MM.1S (cell line): Measurements from ENCODE around the gene FOXQ1.

Experiments
- DNase-seq: peaks from one replicate; pipeline ENCODE4 v3.0.0-alpha.2; 2015
- H2AFZ ChIP-seq: fragments of 300-600 bp; sonication (generic); 2 replicates; pipeline ENCODE4 v1.6.0; 2016; ENCODE audit warnings: antibody characterized with exemption, low read length
- H3F3A ChIP-seq: fragments of 300-600 bp; sonication (generic); 2 replicates; pipeline ENCODE4 v1.6.1; 2016; ENCODE audit warnings: mild to moderate bottlenecking, antibody characterized with exemption, low read length, moderate library complexity, mixed read lengths; ENCODE audit not compliant: insufficient read depth
- H3K27ac ChIP-seq: fragments of 300-600 bp; sonication (generic); 2 replicates; pipeline ENCODE4 v1.5.1; 2016; ENCODE audit warnings: mild to moderate bottlenecking, low read length
- H3K27me3 ChIP-seq: fragments of 300-600 bp; sonication (generic); replicated peaks from 2 replicates; pipeline ENCODE4 v1.6.0; 2016; ENCODE audit warnings: low read length; ENCODE audit not compliant: insufficient read depth
- H3K36me3 ChIP-seq: fragments of 300-600 bp; sonication (generic); replicated peaks from 2 replicates; pipeline ENCODE4 v1.6.1; 2016; ENCODE audit warnings: mild to moderate bottlenecking, low read length, mixed read lengths; ENCODE audit not compliant: insufficient read depth
- H3K4me1 ChIP-seq: fragments of 300-600 bp; sonication (generic); 2 replicates; pipeline ENCODE4 v1.6.1; 2016; ENCODE audit warnings: low read length, mixed read lengths
- H3K4me2 ChIP-seq: fragments of 300-600 bp; sonication (generic); 2 replicates; pipeline ENCODE4 v1.6.0; 2016; ENCODE audit warnings: low read depth, low read length
- H3K4me3 ChIP-seq: fragments of 300-600 bp; sonication (generic); 2 replicates; pipeline ENCODE4 v1.5.1; 2016; ENCODE audit warnings: low read length, mixed read lengths
- H3K79me2 ChIP-seq: fragments of 300-600 bp; sonication (generic); 2 replicates; pipeline ENCODE4 v1.6.1; 2016; ENCODE audit warnings: mixed run types, low read length, mixed read lengths
- H3K9ac ChIP-seq: fragments of 300-600 bp; sonication (generic); 2 replicates; pipeline ENCODE4 v1.6.1; 2016; ENCODE audit warnings: low read length, mixed read lengths
- H3K9me2 ChIP-seq: fragments of 300-600 bp; sonication (generic); replicated peaks from 2 replicates; pipeline ENCODE4 v1.6.1; 2016; ENCODE audit warnings: mild to moderate bottlenecking, low read length, mixed read lengths; ENCODE audit not compliant: insufficient read depth
- H3K9me3 ChIP-seq: fragments of 300-600 bp; sonication (generic); replicated peaks from 2 replicates; pipeline ENCODE4 v1.6.1; 2016; ENCODE audit warnings: mild to moderate bottlenecking, low read length, mixed read lengths; ENCODE audit not compliant: insufficient read depth
- H4K20me1 ChIP-seq: fragments of 300-600 bp; sonication (generic); 2 replicates; pipeline ENCODE4 v1.6.1; 2016; ENCODE audit warnings: mild to moderate bottlenecking, low read length, moderate library complexity, mixed read lengths; ENCODE audit not compliant: insufficient read depth
- CTCF ChIP-seq: fragments of 300-600 bp; sonication (generic); IDR thresholded peaks from 2 replicates; pipeline ENCODE4 v1.5.1; 2016; ENCODE audit warnings: antibody characterized with exemption, low read length, mixed read lengths
- EZH2 ChIP-seq: fragments of 300-600 bp; sonication (generic); optimal IDR thresholded peaks from 2 replicates; pipeline ENCODE3; 2017; ENCODE audit warnings: low read depth, mild to moderate bottlenecking, antibody characterized with exemption, low read length, mixed read lengths
- EZH2phosphoT487 ChIP-seq: fragments of 300-600 bp; sonication (generic); IDR thresholded peaks from 2 replicates; pipeline ENCODE4 v1.6.1; 2018; ENCODE audit warnings: antibody characterized with exemption, low read length

Gene FOXQ1

GRCh38 chr6:1315560-1316386 lies 3.9 kb downstream of the FOXQ1 start:
- H3K27me3 ChIP-seq, result peaks cover 29% of the 10 kb centered on the region
- H2AFZ ChIP-seq, result no peak overlapping the region
- no peak overlapping the region for H3K4me3 ChIP-seq
- H3K4me2 ChIP-seq, result no peak overlapping the region
- H3F3A ChIP-seq, result no peaks in the 10 kb centered on the region; the same call in 1 of the 2 replicates
- H4K20me1 ChIP-seq, result no peaks in the 10 kb centered on the region
- H3K4me1 ChIP-seq, result no peaks in the 10 kb centered on the region
- TF ChIP-seq EZH2phosphoT487 (no peak), EZH2 (no peak), CTCF (no peak)
- no peaks in the 10 kb centered on the region for H3K79me2 ChIP-seq
- no peak overlapping the region for H3K27ac ChIP-seq
- no peaks in the 10 kb centered on the region for H3K36me3 ChIP-seq
- H3K9ac ChIP-seq, result no peak overlapping the region
- H3K9me2 ChIP-seq, result no peaks in the 10 kb centered on the region
- no peaks in the 10 kb centered on the region for H3K9me3 ChIP-seq
- no peak for DNase-seq

GRCh38 chr6:1316489-1316971 lies 4.6 kb downstream of the FOXQ1 start:
- H3K36me3 ChIP-seq, result no peaks in the 10 kb centered on the region
- peak overlapping the region; percentile 62; the same call in 1 of the 2 replicates for H3K4me2 ChIP-seq
- no peak overlapping the region for H3K9ac ChIP-seq
- H3K27me3 ChIP-seq, result peaks cover 25% of the 10 kb centered on the region
- H3K4me1 ChIP-seq, result no peaks in the 10 kb centered on the region
- H3K9me2 ChIP-seq, result no peaks in the 10 kb centered on the region
- no peaks in the 10 kb centered on the region; the same call in 1 of the 2 replicates for H3F3A ChIP-seq
- no peak for DNase-seq
- peak overlapping the region; percentile 50; the same call in 1 of the 2 replicates for H3K4me3 ChIP-seq
- H3K27ac ChIP-seq, result no peak overlapping the region
- H3K9me3 ChIP-seq, result no peaks in the 10 kb centered on the region
- TF ChIP-seq EZH2phosphoT487, result no peak
- no peak for TF ChIP-seq CTCF
- TF ChIP-seq EZH2, result no peak
- no peak overlapping the region for H2AFZ ChIP-seq
- no peaks in the 10 kb centered on the region for H4K20me1 ChIP-seq
- no peaks in the 10 kb centered on the region for H3K79me2 ChIP-seq

- Histone ChIP-seq H3K4me2 (no peak overlapping the region), H3K79me2 (no peaks in the 10 kb centered on the region), H3K9ac (no peak overlapping the region), H3K36me3 (no peaks in the 10 kb centered on the region), H3K4me1 (no peaks in the 10 kb centered on the region), H3K9me2 (no peaks in the 10 kb centered on the region), H2AFZ (no peak overlapping the region), H3K4me3 (no peak overlapping the region), H4K20me1 (no peaks in the 10 kb centered on the region), H3K27me3 (peaks cover 24% of the 10 kb centered on the region), H3F3A (no peaks in the 10 kb centered on the region; the same call in 1 of the 2 replicates), H3K9me3 (no peaks in the 10 kb centered on the region), H3K27ac (no peak overlapping the region)
- TF ChIP-seq EZH2 (no peak), EZH2phosphoT487 (no peak), CTCF (no peak)
- no peak for DNase-seq
Observed at GRCh38 chr6:1317302-1317815, 5.5 kb downstream of the FOXQ1 start.
